Bronchial epithelial cell (primary cell): ENCODE measurements around the gene ANKRD11. TPM values are rescaled to one million over a fixed set of nuclear protein-coding genes. Genes with fewer than 3 reads are reported as not detected.
"Not testable (repeated sequence)": the region's sequence is repeated elsewhere in the genome, so short reads cannot be mapped to it uniquely, and the experiment has no call there.

Source experiments
- DNase-seq: peaks from one replicate; pipeline ENCODE4 v3.0.0-alpha.2; 2010; ENCODE audit warnings: low read depth
- FAIRE-seq: peaks from 2 replicates; lab custom pipeline; 2011; peaks lifted over from hg19 to GRCh38; lab: Jason Lieb, UNC
- H3K27me3 ChIP-seq: 2 replicates; pipeline ENCODE4 v1.5.1; 2011; ENCODE audit warnings: low read length; ENCODE audit not compliant: control insufficient read depth, insufficient read depth
- H3K36me3 ChIP-seq: 2 replicates; pipeline ENCODE4 v1.5.1; 2011; ENCODE audit warnings: low read length; ENCODE audit not compliant: control insufficient read depth, insufficient read depth
- H3K4me3 ChIP-seq: 2 replicates; pipeline ENCODE4 v1.5.1; 2011; ENCODE audit warnings: mild to moderate bottlenecking, low read depth, low read length, control low read depth
- CTCF ChIP-seq: IDR thresholded peaks from 2 replicates; pipeline ENCODE4 v1.5.1; 2011; ENCODE audit warnings: mild to moderate bottlenecking, moderate library complexity, low read length, control low read depth, inconsistent platforms; ENCODE audit not compliant: insufficient read depth, severe bottlenecking
- total RNA-seq: library from RNA; depleted of rRNA; stranded (reverse); fragments of >200 nt; gene quantifications from 2 replicates; pipeline ENCODE4 v1.2.1, GENCODE V29; 2014

The ANKRD11 gene
- total RNA-seq, 1 donor from 2014 or later = 64.5 TPM

GRCh38 chr16:89257757-89258465, 232.4 kb downstream of the ANKRD11 start:
- no peak for TF ChIP-seq CTCF
- H3K36me3 ChIP-seq = no peaks in the 10 kb centered on the region
- H3K27me3 ChIP-seq = no peaks in the 10 kb centered on the region
- H3K4me3 ChIP-seq = no peak overlapping the region
- no peak for FAIRE-seq
- no peak for DNase-seq

GRCh38 chr16:89257281-89257731, 233.1 kb downstream of the ANKRD11 start:
- Histone ChIP-seq H3K4me3 (no peak overlapping the region), H3K36me3 (no peaks in the 10 kb centered on the region), H3K27me3 (no peaks in the 10 kb centered on the region)
- no peak for TF ChIP-seq CTCF
- DNase-seq (no peak), FAIRE-seq (no peak)

- peak; percentile 35 for DNase-seq
- Histone ChIP-seq H3K36me3 (no peaks in the 10 kb centered on the region), H3K4me3 (no peak overlapping the region), H3K27me3 (no peaks in the 10 kb centered on the region)
- no peak for TF ChIP-seq CTCF
- FAIRE-seq = no peak
Measured at GRCh38 chr16:89256651-89257254, 233.6 kb downstream of the ANKRD11 start.

GRCh38 chr16:89253548-89254287, 236.6 kb downstream of the ANKRD11 start:
- FAIRE-seq = no peak
- TF ChIP-seq CTCF = no peak
- no peak for DNase-seq
- Histone ChIP-seq H3K4me3 (no peak overlapping the region), H3K27me3 (no peaks in the 10 kb centered on the region), H3K36me3 (no peaks in the 10 kb centered on the region)

GRCh38 chr16:89248196-89248982, 242.0 kb downstream of the ANKRD11 start:
- no peak for FAIRE-seq
- Histone ChIP-seq H3K36me3 (no peaks in the 10 kb centered on the region), H3K4me3 (no peak overlapping the region), H3K27me3 (no peaks in the 10 kb centered on the region)
- no peak for TF ChIP-seq CTCF
- no peak for DNase-seq

- H3K27me3 ChIP-seq, DNase-seq, FAIRE-seq, H3K36me3 ChIP-seq: not testable (repeated sequence)
- H3K4me3 ChIP-seq = peak overlapping the region; percentile 20
Measured at GRCh38 chr16:89247734-89248075, 242.7 kb downstream of the ANKRD11 start.
